ENCODE results near the gene IGLL5.

IGLL5 gene

GRCh38 chr22:22887621-22888503 is at the start of gene IGLL5:
Gene IGLL5, plus strand, starts transcription at chr22:22887816. Its CDS starts 238 bp downstream, at chr22:22888054.
- no peak for DNase-seq

GRCh38 chr22:22838148-22838786 is 49.3 kb upstream of the IGLL5 start:
- DNase-seq: no peak

GRCh38 chr22:22839570-22840314 is 47.9 kb upstream of the IGLL5 start:
- DNase-seq: no peak

- DNase-seq: no peak
Measured at GRCh38 chr22:22840780-22841179, 46.8 kb upstream of the IGLL5 start.

- DNase-seq: no peak
Measured at GRCh38 chr22:22841598-22841997, 46.0 kb upstream of the IGLL5 start.

GRCh38 chr22:22842085-22842484 is 45.5 kb upstream of the IGLL5 start:
- no peak for DNase-seq

GRCh38 chr22:22843848-22844247 is 43.8 kb upstream of the IGLL5 start:
- no peak for DNase-seq

- no peak for DNase-seq
Measured at GRCh38 chr22:22847241-22847640, 40.4 kb upstream of the IGLL5 start.

- DNase-seq: peak; percentile 68
Measured at GRCh38 chr22:22848364-22848866, 39.2 kb upstream of the IGLL5 start.

- no peak for DNase-seq
Measured at GRCh38 chr22:22849640-22850610, 37.7 kb upstream of the IGLL5 start.

GRCh38 chr22:22851969-22852368 is 35.6 kb upstream of the IGLL5 start:
- no peak for DNase-seq

GRCh38 chr22:22853713-22854112 is 33.9 kb upstream of the IGLL5 start:
- DNase-seq: no peak

- no peak for DNase-seq
Measured at GRCh38 chr22:22854466-22854865, 33.1 kb upstream of the IGLL5 start.

- DNase-seq: no peak
Measured at GRCh38 chr22:22855085-22855484, 32.5 kb upstream of the IGLL5 start.

- no peak for DNase-seq
Measured at GRCh38 chr22:22855617-22856308, 31.9 kb upstream of the IGLL5 start.

GRCh38 chr22:22856364-22856763 is 31.3 kb upstream of the IGLL5 start:
- DNase-seq: no peak

GRCh38 chr22:22856885-22857606 is 30.6 kb upstream of the IGLL5 start:
- DNase-seq: no peak

GRCh38 chr22:22857607-22858558 is 29.7 kb upstream of the IGLL5 start:
- DNase-seq: no peak

- no peak for DNase-seq
Measured at GRCh38 chr22:22858559-22858937, 29.1 kb upstream of the IGLL5 start.

GRCh38 chr22:22863001-22863400 is 24.6 kb upstream of the IGLL5 start:
- DNase-seq: no peak
